ENCODE results near the gene ANXA2R.

DNA sequence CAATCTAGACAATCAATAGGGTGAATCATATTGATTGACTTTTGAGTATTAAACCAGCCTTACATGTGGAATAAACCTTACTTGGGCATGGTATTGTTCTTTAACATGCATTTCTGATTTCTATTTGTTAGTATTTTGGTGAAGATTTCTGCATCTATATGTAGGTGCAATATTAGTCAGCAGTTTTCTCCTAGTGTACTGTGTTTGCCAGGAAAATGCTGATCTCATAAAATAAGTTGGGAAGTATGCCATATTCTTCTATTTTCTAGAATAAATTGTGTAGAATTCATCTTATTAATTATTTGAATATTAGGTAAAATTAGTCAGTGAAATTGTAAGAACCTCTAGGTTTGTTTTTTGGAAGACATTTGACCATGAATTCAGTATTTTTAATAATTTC is 38.4 kb downstream of the ANXA2R start:
- TF ChIP-seq POLR2A (IDR thresholded peaks at IDR 0.05) (no peak), CTCF (IDR thresholded peaks at IDR 0.05) (no peak)

Measured in Peyer's patch (tissue), 4 donors.